HepG2 (cell line): Measurements from ENCODE around the gene VAV2. TPM values are rescaled to one million over a fixed set of nuclear protein-coding genes. Genes with fewer than 3 reads are reported as not detected.

Source experiments
- ATAC-seq: fragments of 200-7000 bp; cut with Tn5 transposase; 3 replicates; pipeline ENCODE4 v1.9.1; 2020; ENCODE audit warnings: mild to moderate bottlenecking, moderate library complexity
- BruUV-seq: library from RNA; stranded (reverse); fragments of 400-500 nt; replicated peaks from 2 replicates; lab custom pipeline; 2021; lab: Mats Ljungman, UMichigan
- CTCF ChIA-PET: fragments of 300-600 bp; formaldehyde crosslinking; extraction: SDS; loops from one replicate; lab custom pipeline; 2021; ENCODE audit warnings: low total read pairs, inconsistent platforms, low intra/inter-chr PET ratio; lab: Yijun Ruan, JAX
- POLR2A ChIA-PET: fragments of 350-600 bp; sonication (Branson Sonifier 250); formaldehyde crosslinking; loops from one replicate; lab custom pipeline; 2020; ENCODE audit warnings: antibody characterized with exemption, inconsistent platforms; lab: Yijun Ruan, JAX
- DNase-seq: peaks from one replicate; pipeline ENCODE4 v3.0.0-alpha.2; 2015; ENCODE audit warnings: low spot score
- FAIRE-seq: peaks from 3 replicates; lab custom pipeline; 2011; peaks lifted over from hg19 to GRCh38; lab: Jason Lieb, UNC
- H2AFZ ChIP-seq: one replicate; pipeline ENCODE4 v1.6.1; 2011; ENCODE audit warnings: low read length, inconsistent platforms
- H3K27ac ChIP-seq: fragments of 300-600 bp; 3 replicates; pipeline ENCODE4 v1.8.0; 2011; ENCODE audit warnings: mixed run types, mild to moderate bottlenecking, mixed read lengths, low read length, inconsistent platforms; ENCODE audit not compliant: insufficient read depth; ENCODE audit errors: extremely low read length
- H3K27me3 ChIP-seq, 2 experiments: fragments of 200-600 bp in 1 of 2; 2 replicates in 1 of 2; 3 replicates in 1 of 2; pipeline versions ENCODE4 v1.6.0 to v1.8.0; 2011; ENCODE audit warnings: low read length in 2 of 2, mild to moderate bottlenecking in 2 of 2, moderate library complexity in 2 of 2, inconsistent platforms in 1 of 2; ENCODE audit not compliant: insufficient read depth in 2 of 2, control insufficient read depth in 1 of 2
- H3K36me3 ChIP-seq, 2 experiments: fragments of 200-600 bp in 1 of 2; replicated peaks in 1 of 2; 2 replicates in 1 of 2; 3 replicates in 1 of 2; pipeline versions ENCODE4 v1.5.1 to v1.8.0; 2011; ENCODE audit warnings: low read length in 2 of 2, inconsistent platforms in 1 of 2; ENCODE audit not compliant: insufficient read depth in 2 of 2, control insufficient read depth in 1 of 2
- H3K4me1 ChIP-seq: 2 replicates; pipeline ENCODE4 v1.5.1; 2012; ENCODE audit warnings: low read length, inconsistent platforms; ENCODE audit not compliant: insufficient read depth
- H3K4me2 ChIP-seq: 2 replicates; pipeline ENCODE4 v1.6.0; 2011; ENCODE audit warnings: low read depth, low read length, inconsistent platforms
- H3K4me3 ChIP-seq, 3 experiments: fragments of 200-600 bp in 1 of 3; sonication (generic), shearing (Covaris generic) in 1 of 3; replicated peaks in 1 of 3; 2 replicates each; pipeline ENCODE4 v1.5.1; 2011 to 2016; ENCODE audit warnings: low read length in 3 of 3, inconsistent platforms in 2 of 3, low read depth in 2 of 3, mild to moderate bottlenecking in 2 of 3, control low read depth in 1 of 3, mixed read lengths in 1 of 3; ENCODE audit not compliant: insufficient read depth in 1 of 3
- H3K79me2 ChIP-seq: one replicate; pipeline ENCODE4 v1.6.1; 2011; ENCODE audit warnings: low read length, inconsistent platforms; ENCODE audit not compliant: insufficient read depth
- H3K9ac ChIP-seq: 2 replicates; pipeline ENCODE4 v1.6.0; 2011; ENCODE audit warnings: mild to moderate bottlenecking, low read depth, low read length, inconsistent platforms; ENCODE audit not compliant: insufficient read depth
- H3K9me3 ChIP-seq: 2 replicates; pipeline ENCODE4 v1.5.1; 2012; ENCODE audit warnings: mild to moderate bottlenecking, low read length
- H4K20me1 ChIP-seq: 2 replicates; pipeline ENCODE4 v1.6.0; 2011; ENCODE audit warnings: inconsistent platforms, mild to moderate bottlenecking, low read length, moderate library complexity; ENCODE audit not compliant: insufficient read depth
- BHLHE40 ChIP-seq: IDR thresholded peaks from 2 replicates; pipeline ENCODE4 v1.6.1; 2011; ENCODE audit warnings: low read length, improper control_type of control experiment
- CBX5 ChIP-seq: sonication (generic); formaldehyde crosslinking; IDR thresholded peaks from 2 replicates; pipeline ENCODE4 v1.4.0; 2020; ENCODE audit warnings: missing genetic modification reagents, borderline replicate concordance
- HMGXB4 ChIP-seq, 2 experiments: sonication (generic) in 1 of 2; formaldehyde crosslinking in 1 of 2; IDR thresholded peaks; 2 replicates each; pipeline versions ENCODE4 v1.4.0 to v1.6.1; 2018 to 2020; ENCODE audit warnings: missing genetic modification reagents in 2 of 2, borderline replicate concordance in 1 of 2, low read depth in 1 of 2, mild to moderate bottlenecking in 1 of 2, missing biosample characterization in 1 of 2
- MYNN ChIP-seq: sonication (generic); formaldehyde crosslinking; IDR thresholded peaks from 2 replicates; pipeline ENCODE4 v1.4.0; 2020; ENCODE audit warnings: mild to moderate bottlenecking, low read depth, missing genetic modification reagents
- PTBP1 ChIP-seq: fragments of 200-400 bp; formaldehyde crosslinking; IDR thresholded peaks from 2 replicates; pipeline ENCODE4 v1.6.1; 2018; ENCODE audit warnings: low read length, low read depth; ENCODE audit not compliant: poor library complexity, severe bottlenecking
- SP5 ChIP-seq: IDR thresholded peaks from 2 replicates; pipeline ENCODE4 v1.6.1; 2016; ENCODE audit warnings: low read depth, borderline replicate concordance
- ZNF598 ChIP-seq: sonication (generic); formaldehyde crosslinking; IDR thresholded peaks from 2 replicates; pipeline ENCODE4 v1.5.1; 2020; ENCODE audit warnings: mild to moderate bottlenecking, missing genetic modification reagents, borderline replicate concordance
- ZNF773 ChIP-seq: sonication (generic); formaldehyde crosslinking; IDR thresholded peaks from 2 replicates; pipeline ENCODE4 v1.4.0; 2020; ENCODE audit warnings: missing genetic modification reagents, borderline replicate concordance
- ZSCAN22 ChIP-seq: sonication (generic); formaldehyde crosslinking; IDR thresholded peaks from 2 replicates; pipeline ENCODE4 v1.4.0; 2020; ENCODE audit warnings: mild to moderate bottlenecking, missing genetic modification reagents
- WGBS: methylation state at CpG from one replicate; pipeline ENCODE4 v1.1.6; 2017; ENCODE audit warnings: low lambda C conversion rate; 5-methylcytosine and 5-hydroxymethylcytosine counted together
- in situ Hi-C: cut with HindIII; loops from 2 replicates; pipeline ENCODE4 v1.10.0; 2017; ENCODE audit warnings: low pct_unique_long_range_greater_than_20kb; ENCODE audit not compliant: extremely low pct_ligation_motif_present
- intact Hi-C: fragments of 100-400 bp; cut with micrococcal nuclease; formaldehyde crosslinking; loops from one replicate; pipeline ENCODE4 v1.10.0; 2022; ENCODE audit not compliant: unreplicated experiment
- polyA plus RNA-seq, 8 experiments: library from polyadenylated mRNA; depleted of rRNA in 3 of 8; stranded (reverse) in 7 of 8; unstranded in 1 of 8; fragments of >200 nt; fragmentation: Illumina TruSeq in 4 of 8; extraction: Trizol in 4 of 8; gene quantifications; 2 replicates each; pipeline versions ENCODE4 v1.2.1 to v1.2.3, GENCODE V29; 2011 to 2016; ENCODE audit warnings: low read depth in 4 of 8, missing spikeins in 1 of 8, mixed read lengths in 1 of 8; ENCODE audit not compliant: insufficient read depth in 1 of 8
- total RNA-seq, 5 experiments: library from RNA; depleted of rRNA; stranded (reverse); fragments of >200 nt; fragmentation: Illumina TruSeq; extraction: Trizol; gene quantifications; 2 replicates each; pipeline ENCODE4 v1.2.3, GENCODE V29; 2016; ENCODE audit warnings: low read depth in 1 of 5
- TF ChIP-seq, protein P1 (sequence below): IDR thresholded peaks from 2 replicates; pipeline ENCODE4 v1.6.1; 2016
- TF ChIP-seq, protein P2 (sequence below): sonication (generic); formaldehyde crosslinking; IDR thresholded peaks from 2 replicates; pipeline ENCODE4 v1.5.1; 2020; ENCODE audit warnings: mild to moderate bottlenecking, missing genetic modification reagents, borderline replicate concordance
- TF ChIP-seq, protein P3 (sequence below): sonication (generic); formaldehyde crosslinking; IDR thresholded peaks from 2 replicates; pipeline ENCODE4 v1.4.0; 2020; ENCODE audit warnings: missing genetic modification reagents, borderline replicate concordance

Gene VAV2
- total and polyA plus RNA-seq, 2 of the 13 experiments (the other 11 are each of a cell fraction or from before 2014, with no cell fraction given), result 22.5 to 22.9 TPM

DNA sequence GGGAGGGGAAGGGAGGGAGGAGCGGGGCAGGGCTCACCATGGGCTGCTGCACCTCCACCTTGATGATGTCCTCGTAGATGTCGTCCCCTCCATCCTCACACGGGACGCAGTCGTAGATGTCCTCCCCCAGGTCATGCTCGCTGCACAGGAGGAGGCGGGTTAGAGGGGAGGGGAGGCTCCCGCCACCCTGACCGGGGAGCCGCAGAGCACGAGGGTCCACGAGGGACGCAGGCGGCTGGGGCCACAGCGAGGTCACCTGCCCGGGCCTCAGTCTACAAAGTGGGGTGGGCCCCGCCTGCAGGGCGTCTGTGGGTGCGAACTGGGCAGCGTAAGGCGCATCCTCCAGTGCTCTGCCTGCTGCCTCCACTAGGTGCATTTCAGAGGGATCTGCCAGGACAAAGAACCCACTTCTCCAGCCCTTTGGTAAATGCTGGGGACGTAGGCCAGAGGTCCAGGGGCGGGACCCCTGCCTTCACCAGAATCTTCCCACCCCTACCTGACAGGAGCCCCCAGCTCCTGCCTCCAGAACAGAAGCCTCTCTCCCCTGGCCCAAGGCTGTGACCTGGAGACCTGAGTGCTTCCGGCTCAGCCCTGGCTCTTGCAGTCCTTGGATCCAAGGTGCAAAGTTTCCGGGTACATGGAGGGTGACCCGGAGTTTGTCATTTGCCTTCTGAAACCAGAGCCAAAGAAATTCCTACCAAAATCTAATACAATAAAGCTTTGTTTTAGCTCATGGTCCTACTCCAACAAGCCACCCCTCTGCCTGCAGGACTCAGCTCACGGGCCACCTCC, 179.9 kb downstream of the VAV2 start (continued):
- TF ChIP-seq MYNN (CRISPR knock-in tag) (no peak), HMGXB4 (CRISPR knock-in tag; IDR thresholded peaks at IDR 0.05; ENCODE audit: borderline replicate concordance in 1 of 2, low read depth in 1 of 2) (no peak), PTBP1 (no peak), ZSCAN22 (CRISPR knock-in tag) (no peak), SP5 (CRISPR knock-in tag) (no peak), ZNF773 (no peak), BHLHE40 (no peak)
- TF ChIP-seq, protein P1, sequence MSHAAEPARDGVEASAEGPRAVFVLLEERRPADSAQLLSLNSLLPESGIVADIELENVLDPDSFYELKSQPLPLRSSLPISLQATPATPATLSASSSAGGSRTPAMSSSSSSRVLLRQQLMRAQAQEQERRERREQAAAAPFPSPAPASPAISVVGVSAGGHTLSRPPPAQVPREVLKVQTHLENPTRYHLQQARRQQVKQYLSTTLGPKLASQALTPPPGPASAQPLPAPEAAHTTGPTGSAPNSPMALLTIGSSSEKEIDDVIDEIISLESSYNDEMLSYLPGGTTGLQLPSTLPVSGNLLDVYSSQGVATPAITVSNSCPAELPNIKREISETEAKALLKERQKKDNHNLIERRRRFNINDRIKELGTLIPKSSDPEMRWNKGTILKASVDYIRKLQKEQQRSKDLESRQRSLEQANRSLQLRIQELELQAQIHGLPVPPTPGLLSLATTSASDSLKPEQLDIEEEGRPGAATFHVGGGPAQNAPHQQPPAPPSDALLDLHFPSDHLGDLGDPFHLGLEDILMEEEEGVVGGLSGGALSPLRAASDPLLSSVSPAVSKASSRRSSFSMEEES (CRISPR knock-in tag), result no peak

GRCh38 chr9:133811471-133811870, 180.7 kb downstream of the VAV2 start:
- Histone ChIP-seq H3K4me3 (no peak overlapping the region), H3K4me2 (no peak overlapping the region), H3K9me3 (no peaks in the 10 kb centered on the region), H3K9ac (no peak overlapping the region), H4K20me1 (peaks cover 9% of the 10 kb centered on the region; the same call in 1 of the 2 replicates), H3K27me3 (no peaks in the 10 kb centered on the region), H3K4me1 (peaks cover 35% of the 10 kb centered on the region), H3K36me3 (peaks cover 26 to 58% of the 10 kb centered on the region in 2 experiments), H3K27ac (no peak overlapping the region), H3K79me2 (no peaks in the 10 kb centered on the region), H2AFZ (no peak overlapping the region)
- FAIRE-seq, result no peak
- DNase-seq, result no peak
- 93% methylated on average over 13 of the region's 13 CpGs for WGBS
- ChIA-PET POLR2A (interaction anchor here (1.6 kb wide), 1 partner anchor 81 kb away, joined by 5 read pairs; no protein-coding TSS in a partner anchor), CTCF (no interaction called here)
- BruUV-seq, result no TSS peak
- ATAC-seq, result no peak
- intact Hi-C loops (no loop called here), in situ Hi-C loops (no loop called here)
- TF ChIP-seq, protein P2, sequence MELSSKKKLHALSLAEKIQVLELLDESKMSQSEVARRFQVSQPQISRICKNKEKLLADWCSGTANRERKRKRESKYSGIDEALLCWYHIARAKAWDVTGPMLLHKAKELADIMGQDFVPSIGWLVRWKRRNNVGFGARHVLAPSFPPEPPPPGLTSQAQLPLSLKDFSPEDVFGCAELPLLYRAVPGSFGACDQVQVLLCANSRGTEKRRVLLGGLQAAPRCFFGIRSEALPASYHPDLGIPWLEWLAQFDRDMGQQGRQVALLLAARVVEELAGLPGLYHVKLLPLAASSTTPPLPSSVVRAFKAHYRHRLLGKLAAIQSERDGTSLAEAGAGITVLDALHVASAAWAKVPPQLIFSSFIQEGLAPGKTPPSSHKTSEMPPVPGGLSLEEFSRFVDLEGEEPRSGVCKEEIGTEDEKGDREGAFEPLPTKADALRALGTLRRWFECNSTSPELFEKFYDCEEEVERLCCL, result no peak
- TF ChIP-seq ZNF598 (CRISPR knock-in tag) (no peak), CBX5 (CRISPR knock-in tag) (no peak)
- TF ChIP-seq, protein P3, sequence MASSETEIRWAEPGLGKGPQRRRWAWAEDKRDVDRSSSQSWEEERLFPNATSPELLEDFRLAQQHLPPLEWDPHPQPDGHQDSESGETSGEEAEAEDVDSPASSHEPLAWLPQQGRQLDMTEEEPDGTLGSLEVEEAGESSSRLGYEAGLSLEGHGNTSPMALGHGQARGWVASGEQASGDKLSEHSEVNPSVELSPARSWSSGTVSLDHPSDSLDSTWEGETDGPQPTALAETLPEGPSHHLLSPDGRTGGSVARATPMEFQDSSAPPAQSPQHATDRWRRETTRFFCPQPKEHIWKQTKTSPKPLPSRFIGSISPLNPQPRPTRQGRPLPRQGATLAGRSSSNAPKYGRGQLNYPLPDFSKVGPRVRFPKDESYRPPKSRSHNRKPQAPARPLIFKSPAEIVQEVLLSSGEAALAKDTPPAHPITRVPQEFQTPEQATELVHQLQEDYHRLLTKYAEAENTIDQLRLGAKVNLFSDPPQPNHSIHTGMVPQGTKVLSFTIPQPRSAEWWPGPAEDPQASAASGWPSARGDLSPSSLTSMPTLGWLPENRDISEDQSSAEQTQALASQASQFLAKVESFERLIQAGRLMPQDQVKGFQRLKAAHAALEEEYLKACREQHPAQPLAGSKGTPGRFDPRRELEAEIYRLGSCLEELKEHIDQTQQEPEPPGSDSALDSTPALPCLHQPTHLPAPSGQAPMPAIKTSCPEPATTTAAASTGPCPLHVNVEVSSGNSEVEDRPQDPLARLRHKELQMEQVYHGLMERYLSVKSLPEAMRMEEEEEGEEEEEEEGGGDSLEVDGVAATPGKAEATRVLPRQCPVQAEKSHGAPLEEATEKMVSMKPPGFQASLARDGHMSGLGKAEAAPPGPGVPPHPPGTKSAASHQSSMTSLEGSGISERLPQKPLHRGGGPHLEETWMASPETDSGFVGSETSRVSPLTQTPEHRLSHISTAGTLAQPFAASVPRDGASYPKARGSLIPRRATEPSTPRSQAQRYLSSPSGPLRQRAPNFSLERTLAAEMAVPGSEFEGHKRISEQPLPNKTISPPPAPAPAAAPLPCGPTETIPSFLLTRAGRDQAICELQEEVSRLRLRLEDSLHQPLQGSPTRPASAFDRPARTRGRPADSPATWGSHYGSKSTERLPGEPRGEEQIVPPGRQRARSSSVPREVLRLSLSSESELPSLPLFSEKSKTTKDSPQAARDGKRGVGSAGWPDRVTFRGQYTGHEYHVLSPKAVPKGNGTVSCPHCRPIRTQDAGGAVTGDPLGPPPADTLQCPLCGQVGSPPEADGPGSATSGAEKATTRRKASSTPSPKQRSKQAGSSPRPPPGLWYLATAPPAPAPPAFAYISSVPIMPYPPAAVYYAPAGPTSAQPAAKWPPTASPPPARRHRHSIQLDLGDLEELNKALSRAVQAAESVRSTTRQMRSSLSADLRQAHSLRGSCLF (CRISPR knock-in tag), result no peak
